ENCODE results near the gene ZNF280A.

- TF ChIP-seq, protein P1, sequence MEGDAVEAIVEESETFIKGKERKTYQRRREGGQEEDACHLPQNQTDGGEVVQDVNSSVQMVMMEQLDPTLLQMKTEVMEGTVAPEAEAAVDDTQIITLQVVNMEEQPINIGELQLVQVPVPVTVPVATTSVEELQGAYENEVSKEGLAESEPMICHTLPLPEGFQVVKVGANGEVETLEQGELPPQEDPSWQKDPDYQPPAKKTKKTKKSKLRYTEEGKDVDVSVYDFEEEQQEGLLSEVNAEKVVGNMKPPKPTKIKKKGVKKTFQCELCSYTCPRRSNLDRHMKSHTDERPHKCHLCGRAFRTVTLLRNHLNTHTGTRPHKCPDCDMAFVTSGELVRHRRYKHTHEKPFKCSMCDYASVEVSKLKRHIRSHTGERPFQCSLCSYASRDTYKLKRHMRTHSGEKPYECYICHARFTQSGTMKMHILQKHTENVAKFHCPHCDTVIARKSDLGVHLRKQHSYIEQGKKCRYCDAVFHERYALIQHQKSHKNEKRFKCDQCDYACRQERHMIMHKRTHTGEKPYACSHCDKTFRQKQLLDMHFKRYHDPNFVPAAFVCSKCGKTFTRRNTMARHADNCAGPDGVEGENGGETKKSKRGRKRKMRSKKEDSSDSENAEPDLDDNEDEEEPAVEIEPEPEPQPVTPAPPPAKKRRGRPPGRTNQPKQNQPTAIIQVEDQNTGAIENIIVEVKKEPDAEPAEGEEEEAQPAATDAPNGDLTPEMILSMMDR (IDR thresholded peaks at IDR 0.05; ENCODE audit: insufficient read depth, low read length), result peak; percentile 97
- TF ChIP-seq POLR2AphosphoS5 (IDR thresholded peaks at IDR 0.05; ENCODE audit: low read depth) (peak; percentile 63), SPI1 (IDR thresholded peaks at IDR 0.05; ENCODE audit: borderline replicate concordance, low read depth) (peak; percentile 95), GABPA (IDR thresholded peaks at IDR 0.05; ENCODE audit: low read depth) (0 out of 2 replicates have a peak, but pooled peaks have one; percentile 51)
- TF ChIP-seq, protein P2, sequence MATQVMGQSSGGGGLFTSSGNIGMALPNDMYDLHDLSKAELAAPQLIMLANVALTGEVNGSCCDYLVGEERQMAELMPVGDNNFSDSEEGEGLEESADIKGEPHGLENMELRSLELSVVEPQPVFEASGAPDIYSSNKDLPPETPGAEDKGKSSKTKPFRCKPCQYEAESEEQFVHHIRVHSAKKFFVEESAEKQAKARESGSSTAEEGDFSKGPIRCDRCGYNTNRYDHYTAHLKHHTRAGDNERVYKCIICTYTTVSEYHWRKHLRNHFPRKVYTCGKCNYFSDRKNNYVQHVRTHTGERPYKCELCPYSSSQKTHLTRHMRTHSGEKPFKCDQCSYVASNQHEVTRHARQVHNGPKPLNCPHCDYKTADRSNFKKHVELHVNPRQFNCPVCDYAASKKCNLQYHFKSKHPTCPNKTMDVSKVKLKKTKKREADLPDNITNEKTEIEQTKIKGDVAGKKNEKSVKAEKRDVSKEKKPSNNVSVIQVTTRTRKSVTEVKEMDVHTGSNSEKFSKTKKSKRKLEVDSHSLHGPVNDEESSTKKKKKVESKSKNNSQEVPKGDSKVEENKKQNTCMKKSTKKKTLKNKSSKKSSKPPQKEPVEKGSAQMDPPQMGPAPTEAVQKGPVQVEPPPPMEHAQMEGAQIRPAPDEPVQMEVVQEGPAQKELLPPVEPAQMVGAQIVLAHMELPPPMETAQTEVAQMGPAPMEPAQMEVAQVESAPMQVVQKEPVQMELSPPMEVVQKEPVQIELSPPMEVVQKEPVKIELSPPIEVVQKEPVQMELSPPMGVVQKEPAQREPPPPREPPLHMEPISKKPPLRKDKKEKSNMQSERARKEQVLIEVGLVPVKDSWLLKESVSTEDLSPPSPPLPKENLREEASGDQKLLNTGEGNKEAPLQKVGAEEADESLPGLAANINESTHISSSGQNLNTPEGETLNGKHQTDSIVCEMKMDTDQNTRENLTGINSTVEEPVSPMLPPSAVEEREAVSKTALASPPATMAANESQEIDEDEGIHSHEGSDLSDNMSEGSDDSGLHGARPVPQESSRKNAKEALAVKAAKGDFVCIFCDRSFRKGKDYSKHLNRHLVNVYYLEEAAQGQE (IDR thresholded peaks at IDR 0.05; ENCODE audit: insufficient replicate concordance, low read depth), result no peak
Measured at GRCh38 chr22:22558972-22559603, 39.0 kb upstream of the ZNF280A start, which contains the start of gene PRAME.

Measured in HL-60 (cell line).